RWPE2 (cell line): ENCODE results near the gene OR14A2.
"Not testable (repeated sequence)": the region's sequence is repeated elsewhere in the genome, so short reads cannot be mapped to it uniquely, and the experiment has no call there.

Experiments used
- ATAC-seq: fragments of 200-7000 bp; cut with Tn5 transposase; 3 replicates; pipeline ENCODE4 v1.9.1; 2021; ENCODE audit warnings: low read depth
- DNase-seq: peaks from one replicate; pipeline ENCODE4 v3.0.0-alpha.2; 2020; ENCODE audit warnings: low spot score
- H3K27ac ChIP-seq: fragments of 450-650 bp; 2 replicates; pipeline ENCODE4 v1.5.1; 2017; ENCODE audit warnings: mild to moderate bottlenecking; ENCODE audit not compliant: poor library complexity, severe bottlenecking
- H3K27me3 ChIP-seq: fragments of 250-450 bp; sonication (Bioruptor Pico); 2 replicates; pipeline ENCODE4 v1.5.1; 2021; ENCODE audit warnings: mild to moderate bottlenecking, moderate library complexity; ENCODE audit not compliant: insufficient read depth, poor library complexity, severe bottlenecking
- H3K36me3 ChIP-seq: fragments of 250-450 bp; sonication (Bioruptor Pico); 2 replicates; pipeline ENCODE4 v1.5.1; 2020; ENCODE audit warnings: low read depth, mild to moderate bottlenecking, moderate library complexity
- H3K4me1 ChIP-seq: fragments of 250-450 bp; sonication (Bioruptor Pico); 2 replicates; pipeline ENCODE4 v1.5.1; 2021; ENCODE audit warnings: mild to moderate bottlenecking, moderate library complexity; ENCODE audit not compliant: insufficient read depth, poor library complexity, severe bottlenecking
- H3K4me3 ChIP-seq: fragments of 250-450 bp; sonication (Bioruptor Pico); 2 replicates; pipeline ENCODE4 v1.5.1; 2021; ENCODE audit warnings: mild to moderate bottlenecking, moderate library complexity; ENCODE audit not compliant: severe bottlenecking
- H3K9me3 ChIP-seq: fragments of 250-450 bp; sonication (Bioruptor Pico); 2 replicates; pipeline ENCODE4 v1.5.1; 2021; ENCODE audit warnings: mild to moderate bottlenecking, moderate library complexity; ENCODE audit not compliant: severe bottlenecking
- TF ChIP-seq, protein P1 (sequence below): fragments of 450-650 bp; IDR thresholded peaks from one replicate; pipeline ENCODE4 v1.5.1; 2017; ENCODE audit warnings: mild to moderate bottlenecking, moderate library complexity; ENCODE audit not compliant: poor library complexity, severe bottlenecking

Gene OR14A2

GRCh38 chr1:247749870-247750269 lies 1.9 kb upstream of the OR14A2 start:
- DNase-seq (no peak), ATAC-seq (no peak)
- no peak overlapping the region for H3K27ac ChIP-seq
- H3K27me3 ChIP-seq, result no peaks in the 10 kb centered on the region
- no peaks in the 10 kb centered on the region for H3K9me3 ChIP-seq
- H3K36me3 ChIP-seq, result no peaks in the 10 kb centered on the region
- TF ChIP-seq, protein P1, sequence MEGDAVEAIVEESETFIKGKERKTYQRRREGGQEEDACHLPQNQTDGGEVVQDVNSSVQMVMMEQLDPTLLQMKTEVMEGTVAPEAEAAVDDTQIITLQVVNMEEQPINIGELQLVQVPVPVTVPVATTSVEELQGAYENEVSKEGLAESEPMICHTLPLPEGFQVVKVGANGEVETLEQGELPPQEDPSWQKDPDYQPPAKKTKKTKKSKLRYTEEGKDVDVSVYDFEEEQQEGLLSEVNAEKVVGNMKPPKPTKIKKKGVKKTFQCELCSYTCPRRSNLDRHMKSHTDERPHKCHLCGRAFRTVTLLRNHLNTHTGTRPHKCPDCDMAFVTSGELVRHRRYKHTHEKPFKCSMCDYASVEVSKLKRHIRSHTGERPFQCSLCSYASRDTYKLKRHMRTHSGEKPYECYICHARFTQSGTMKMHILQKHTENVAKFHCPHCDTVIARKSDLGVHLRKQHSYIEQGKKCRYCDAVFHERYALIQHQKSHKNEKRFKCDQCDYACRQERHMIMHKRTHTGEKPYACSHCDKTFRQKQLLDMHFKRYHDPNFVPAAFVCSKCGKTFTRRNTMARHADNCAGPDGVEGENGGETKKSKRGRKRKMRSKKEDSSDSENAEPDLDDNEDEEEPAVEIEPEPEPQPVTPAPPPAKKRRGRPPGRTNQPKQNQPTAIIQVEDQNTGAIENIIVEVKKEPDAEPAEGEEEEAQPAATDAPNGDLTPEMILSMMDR, result no peak
- H3K4me3 ChIP-seq, result no peak overlapping the region
- H3K4me1 ChIP-seq, result no peaks in the 10 kb centered on the region

DNA sequence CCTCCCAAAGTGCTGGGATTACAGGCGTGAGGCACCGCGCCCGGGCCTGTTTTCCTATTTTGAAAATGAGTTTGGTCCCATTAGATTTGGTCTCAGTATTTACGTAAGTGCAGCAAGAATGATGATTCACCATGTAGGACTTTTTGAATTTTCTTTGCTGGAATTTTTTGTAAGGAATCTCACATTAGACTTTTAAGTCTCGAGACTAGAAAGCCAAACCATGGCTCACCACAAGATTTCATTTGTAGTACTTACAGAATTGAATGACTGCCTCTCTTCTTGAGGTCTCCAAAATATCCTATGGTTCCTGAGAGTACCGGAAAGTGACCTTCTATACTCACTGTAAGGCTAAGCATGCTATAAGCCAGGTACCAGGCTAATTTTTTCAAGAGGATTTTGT lies 325 bp downstream of the OR14A2 start:
- DNase-seq, result no peak
- no peak overlapping the region for H3K27ac ChIP-seq
- no peaks in the 10 kb centered on the region for H3K36me3 ChIP-seq
- no peak for ATAC-seq
- no peaks in the 10 kb centered on the region for H3K27me3 ChIP-seq
- TF ChIP-seq, protein P1, result no peak
- no peak overlapping the region for H3K4me3 ChIP-seq
- H3K9me3 ChIP-seq, result no peaks in the 10 kb centered on the region
- H3K4me1 ChIP-seq, result no peaks in the 10 kb centered on the region

DNA sequence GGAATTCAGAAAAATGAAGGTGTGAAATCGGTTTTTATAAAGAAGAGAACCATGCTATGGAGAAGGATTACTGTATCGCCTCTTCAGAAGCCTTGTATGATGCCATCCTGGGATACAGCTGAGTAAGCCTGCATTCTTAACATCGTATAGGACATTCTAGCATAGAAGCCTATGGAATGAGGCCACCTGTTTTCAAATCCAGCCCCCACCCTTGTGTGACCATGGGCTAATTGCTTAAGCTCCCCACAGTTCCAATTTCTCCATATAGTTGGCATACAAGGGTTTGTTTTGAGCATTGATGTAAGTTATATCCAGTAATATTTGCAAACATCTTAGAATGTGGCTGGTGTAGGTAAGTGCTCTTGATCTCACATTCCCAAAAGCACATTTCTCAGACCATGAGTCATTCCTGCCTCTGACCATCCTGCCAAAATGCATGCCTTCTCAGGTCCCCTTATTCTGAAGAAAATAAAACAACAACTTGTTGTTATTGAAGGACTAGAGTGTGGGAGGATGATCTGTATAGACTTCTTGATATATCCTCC lies 1.5 kb downstream of the OR14A2 start:
- Histone ChIP-seq H3K27me3 (no peaks in the 10 kb centered on the region), H3K4me3 (no peak overlapping the region), H3K36me3 (no peaks in the 10 kb centered on the region), H3K4me1 (no peaks in the 10 kb centered on the region), H3K9me3 (no peaks in the 10 kb centered on the region), H3K27ac (no peak overlapping the region)
- ATAC-seq (no peak), DNase-seq (no peak)
- TF ChIP-seq, protein P1, result no peak

DNA sequence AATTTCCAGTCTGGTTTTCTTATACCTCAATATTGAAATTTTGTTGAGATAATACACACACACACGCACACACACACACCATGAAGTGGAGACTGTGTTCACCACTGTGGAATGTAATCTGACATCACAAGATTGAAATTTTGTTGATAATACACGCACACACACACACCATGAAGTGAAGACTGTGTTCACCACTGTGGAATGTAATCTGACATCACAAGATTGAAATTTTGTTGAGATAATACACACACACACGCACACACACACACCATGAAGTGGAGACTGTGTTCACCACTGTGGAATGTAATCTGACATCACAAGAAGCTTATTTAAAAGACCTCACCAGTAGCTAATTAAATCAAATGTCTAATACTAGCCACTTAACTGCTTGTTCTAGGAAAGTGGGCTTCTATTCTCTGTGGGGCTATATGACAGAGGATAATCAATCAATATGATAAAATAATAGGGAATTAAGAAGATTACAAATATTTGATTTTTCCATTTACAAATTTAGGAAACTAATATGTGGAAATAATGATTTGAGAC lies 5.7 kb downstream of the OR14A2 start:
- DNase-seq, H3K27me3 ChIP-seq, H3K27ac ChIP-seq, H3K4me1 ChIP-seq, H3K36me3 ChIP-seq, H3K9me3 ChIP-seq, H3K4me3 ChIP-seq: not testable (repeated sequence)
- peak; percentile 31; the same call in 1 of the 3 replicates for ATAC-seq

- no peak for ATAC-seq
- DNase-seq, result no peak
- H3K9me3 ChIP-seq, result peaks cover 2% of the 10 kb centered on the region
- TF ChIP-seq, protein P1, result no peak
- H3K27me3 ChIP-seq, result no peaks in the 10 kb centered on the region
- no peak overlapping the region for H3K4me3 ChIP-seq
- no peak overlapping the region for H3K27ac ChIP-seq
- H3K4me1 ChIP-seq, result no peaks in the 10 kb centered on the region
- no peaks in the 10 kb centered on the region for H3K36me3 ChIP-seq
These were observed 6.2 kb downstream of the OR14A2 start for GRCh38 chr1:247741756-247742155.
